ENCODE data around the gene PYCR2.
A peak's percentile ranks its signal among the peaks of the same experiment; 100 is the strongest.

The PYCR2 gene

GRCh38 chr1:225907341-225907740 lies 16.7 kb downstream of the PYCR2 start:
- no peak for DNase-seq (ENCODE audit: low read depth in 1 of 2, low spot score in 1 of 2)
- in situ Hi-C loops (cut with HindIII; ENCODE audit: low pct_unique_long_range_greater_than_20kb, low sequenced_read_pairs) = no loop called here
- no peak for TF ChIP-seq JUND (IDR thresholded peaks at IDR 0.05; ENCODE audit: low read depth)

GRCh38 chr1:225906467-225906866 lies 17.6 kb downstream of the PYCR2 start:
- in situ Hi-C loops (cut with HindIII; ENCODE audit: low pct_unique_long_range_greater_than_20kb, low sequenced_read_pairs) = no loop called here
- DNase-seq (ENCODE audit: low read depth in 1 of 2, low spot score in 1 of 2) = no peak
- no peak for TF ChIP-seq JUND (IDR thresholded peaks at IDR 0.05; ENCODE audit: low read depth)

DNA sequence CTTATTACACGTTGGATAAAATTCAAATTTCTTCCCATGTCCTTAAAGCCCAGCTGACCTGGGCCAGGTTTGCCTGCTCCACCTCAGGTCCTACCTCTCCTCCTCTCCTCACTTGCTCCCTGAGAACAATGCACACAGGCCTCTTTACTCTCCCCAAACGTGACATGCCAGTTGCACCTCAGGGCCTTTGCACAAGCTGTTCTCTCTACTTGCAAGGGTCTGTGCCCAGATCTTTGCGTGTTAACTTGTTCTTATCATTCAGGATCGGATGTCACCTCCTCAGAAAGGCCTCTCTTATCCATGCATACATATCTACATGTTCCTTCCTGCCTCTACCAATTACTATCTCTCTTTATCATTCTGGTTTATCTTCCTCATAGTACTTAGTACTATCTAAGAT lies 20.4 kb downstream of the PYCR2 start:
- no peak for DNase-seq (ENCODE audit: low read depth in 1 of 2, low spot score in 1 of 2)
- in situ Hi-C loops (cut with HindIII; ENCODE audit: low pct_unique_long_range_greater_than_20kb, low sequenced_read_pairs) = no loop called here
- TF ChIP-seq JUND (IDR thresholded peaks at IDR 0.05; ENCODE audit: low read depth) = no peak

GRCh38 chr1:225899044-225899925 lies 24.8 kb downstream of the PYCR2 start:
- TF ChIP-seq JUND (IDR thresholded peaks at IDR 0.05; ENCODE audit: low read depth) = no peak
- in situ Hi-C loops (cut with HindIII; ENCODE audit: low pct_unique_long_range_greater_than_20kb, low sequenced_read_pairs) = no loop called here
- no peak for DNase-seq (ENCODE audit: low read depth in 1 of 2, low spot score in 1 of 2)

- no peak for TF ChIP-seq JUND (IDR thresholded peaks at IDR 0.05; ENCODE audit: low read depth)
- in situ Hi-C loops (cut with HindIII; ENCODE audit: low pct_unique_long_range_greater_than_20kb, low sequenced_read_pairs) = no loop called here
- DNase-seq (ENCODE audit: low read depth in 1 of 2, low spot score in 1 of 2) = peak in 1 of 2 experiments; percentile 41
Measured at GRCh38 chr1:225897595-225898514, 26.2 kb downstream of the PYCR2 start.

DNA sequence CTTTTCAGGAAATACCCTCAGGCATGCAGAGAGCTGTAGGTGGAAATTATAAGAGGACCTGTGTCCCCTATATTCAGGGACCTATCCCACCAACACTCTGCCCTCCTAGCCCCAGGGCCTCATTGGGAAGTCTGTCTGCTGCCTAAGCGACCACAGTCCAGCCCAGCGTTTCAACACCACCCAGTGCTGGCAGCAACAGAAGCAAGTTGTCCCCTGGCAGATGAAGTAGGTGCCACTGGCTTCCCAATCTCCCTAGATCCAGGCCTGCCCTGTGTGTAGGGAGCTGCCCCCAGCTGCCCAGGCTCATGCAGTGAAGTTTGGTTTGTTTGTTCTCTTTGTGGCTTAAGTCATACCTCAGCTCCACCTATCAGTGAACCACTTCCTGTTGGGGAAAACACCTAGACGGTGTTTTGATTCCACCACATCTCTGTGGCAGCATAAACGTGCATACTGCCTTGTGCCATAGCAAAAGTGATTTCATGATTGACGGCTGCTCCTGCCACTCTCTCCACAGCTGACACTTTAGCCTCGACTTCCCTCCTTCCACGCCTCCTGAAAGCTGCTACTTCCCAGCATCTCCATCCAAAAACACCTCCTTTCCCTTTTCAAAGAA lies 27.0 kb downstream of the PYCR2 start:
- no peak for TF ChIP-seq JUND (IDR thresholded peaks at IDR 0.05; ENCODE audit: low read depth)
- DNase-seq (ENCODE audit: low read depth in 1 of 2, low spot score in 1 of 2) = peak; percentile 67 to 75
- in situ Hi-C loops (cut with HindIII; ENCODE audit: low pct_unique_long_range_greater_than_20kb, low sequenced_read_pairs) = no loop called here

DNA sequence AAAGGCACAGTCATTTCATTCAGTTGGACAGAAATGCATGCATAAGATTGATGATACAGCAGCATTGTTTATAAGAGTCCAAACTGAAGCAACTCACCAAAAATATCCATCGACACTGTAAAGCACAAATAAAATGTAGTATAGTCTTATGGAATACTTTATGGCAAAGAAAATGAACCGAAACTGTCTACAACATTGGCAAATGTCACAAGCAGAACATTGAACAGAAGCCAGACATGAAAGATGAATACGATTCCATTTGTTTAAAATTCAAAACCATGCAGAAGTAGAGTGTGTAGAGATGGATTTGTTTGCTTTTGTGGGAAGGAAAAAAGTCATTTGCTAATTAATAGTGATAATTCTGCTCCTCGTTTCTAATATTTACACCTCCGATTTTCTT lies 27.6 kb downstream of the PYCR2 start:
- no peak for TF ChIP-seq JUND (IDR thresholded peaks at IDR 0.05; ENCODE audit: low read depth)
- DNase-seq (ENCODE audit: low read depth in 1 of 2, low spot score in 1 of 2) = no peak
- in situ Hi-C loops (cut with HindIII; ENCODE audit: low pct_unique_long_range_greater_than_20kb, low sequenced_read_pairs) = no loop called here

GRCh38 chr1:225892307-225892706 lies 31.7 kb downstream of the PYCR2 start:
- DNase-seq (ENCODE audit: low read depth in 1 of 2, low spot score in 1 of 2) = no peak
- in situ Hi-C loops (cut with HindIII; ENCODE audit: low pct_unique_long_range_greater_than_20kb, low sequenced_read_pairs) = no loop called here
- no peak for TF ChIP-seq JUND (IDR thresholded peaks at IDR 0.05; ENCODE audit: low read depth)

GRCh38 chr1:225891229-225891972 lies 32.6 kb downstream of the PYCR2 start:
- DNase-seq (ENCODE audit: low read depth in 1 of 2, low spot score in 1 of 2) = peak in 1 of 2 experiments; percentile 55
- in situ Hi-C loops (cut with HindIII; ENCODE audit: low pct_unique_long_range_greater_than_20kb, low sequenced_read_pairs) = no loop called here
- no peak for TF ChIP-seq JUND (IDR thresholded peaks at IDR 0.05; ENCODE audit: low read depth)

GRCh38 chr1:225890346-225891228 lies 33.5 kb downstream of the PYCR2 start:
- no peak for DNase-seq (ENCODE audit: low read depth in 1 of 2, low spot score in 1 of 2)
- in situ Hi-C loops (cut with HindIII; ENCODE audit: low pct_unique_long_range_greater_than_20kb, low sequenced_read_pairs) = no loop called here
- TF ChIP-seq JUND (IDR thresholded peaks at IDR 0.05; ENCODE audit: low read depth) = no peak

- DNase-seq (ENCODE audit: low read depth in 1 of 2, low spot score in 1 of 2) = no peak
- no peak for TF ChIP-seq JUND (IDR thresholded peaks at IDR 0.05; ENCODE audit: low read depth)
- in situ Hi-C loops (cut with HindIII; ENCODE audit: low pct_unique_long_range_greater_than_20kb, low sequenced_read_pairs) = no loop called here
Measured at GRCh38 chr1:225889743-225890142, 34.3 kb downstream of the PYCR2 start.

All from T47D (cell line).